Peyer's patch (tissue), 4 donors: ENCODE data around the gene TIFAB. TPM values are rescaled to one million over a fixed set of nuclear protein-coding genes. Genes with fewer than 3 reads are reported as not detected.

Source experiments
- DNase-seq, 3 donors: peaks; one replicate each; pipeline ENCODE4 v3.0.0-alpha.2; 2017 to 2019
- H3K27ac ChIP-seq, 4 donors: fragments of 200-600 bp; sonication (generic); one replicate each; pipeline ENCODE4 v1.5.1; 2016 to 2019
- H3K27me3 ChIP-seq, 2 donors: fragments of 200-600 bp; sonication (generic); one replicate each; pipeline ENCODE4 v1.5.1; 2019
- H3K36me3 ChIP-seq, 3 donors: fragments of 200-600 bp; sonication (generic); one replicate each; pipeline ENCODE4 v1.5.1; 2016 to 2019
- H3K4me1 ChIP-seq, 4 donors: fragments of 200-600 bp; sonication (generic); one replicate each; pipeline ENCODE4 v1.5.1; 2016 to 2019
- H3K4me3 ChIP-seq, 4 donors: fragments of 200-600 bp; sonication (generic); 1 replicate in 3 of 4; 2 replicates in 1 of 4; pipeline ENCODE4 v1.5.1; 2016 to 2019; ENCODE audit warnings: mild to moderate bottlenecking in 1 of 4
- H3K9me3 ChIP-seq, 4 donors: fragments of 200-600 bp; sonication (generic); one replicate each; pipeline ENCODE4 v1.5.1; 2016 to 2019; ENCODE audit warnings: mild to moderate bottlenecking in 1 of 4
- POLR2A ChIP-seq, 2 donors: fragments of 450-650 bp; IDR thresholded peaks; one replicate each; pipeline ENCODE4 v1.5.1; 2017; ENCODE audit warnings: antibody characterized with exemption in 2 of 2, mild to moderate bottlenecking in 2 of 2, moderate library complexity in 2 of 2
- total RNA-seq, 4 donors: library from RNA; depleted of rRNA; stranded (reverse); fragments of >200 nt; gene quantifications; one replicate each; pipeline ENCODE4 v1.1.0, GENCODE V29; 2016
- TF ChIP-seq, protein P1 (sequence below), 6 experiments: fragments of 450-650 bp in 4 of 6; fragments of 200-600 bp in 2 of 6; sonication (generic) in 1 of 6; IDR thresholded peaks; one replicate each; pipeline ENCODE4 v1.5.1; 2017 to 2019; ENCODE audit warnings: antibody characterized with exemption in 6 of 6, mild to moderate bottlenecking in 3 of 6, moderate library complexity in 1 of 6

The TIFAB gene
- total RNA-seq, 4 donors from 2014 or later: 0.83 TPM; not detected in 3

DNA sequence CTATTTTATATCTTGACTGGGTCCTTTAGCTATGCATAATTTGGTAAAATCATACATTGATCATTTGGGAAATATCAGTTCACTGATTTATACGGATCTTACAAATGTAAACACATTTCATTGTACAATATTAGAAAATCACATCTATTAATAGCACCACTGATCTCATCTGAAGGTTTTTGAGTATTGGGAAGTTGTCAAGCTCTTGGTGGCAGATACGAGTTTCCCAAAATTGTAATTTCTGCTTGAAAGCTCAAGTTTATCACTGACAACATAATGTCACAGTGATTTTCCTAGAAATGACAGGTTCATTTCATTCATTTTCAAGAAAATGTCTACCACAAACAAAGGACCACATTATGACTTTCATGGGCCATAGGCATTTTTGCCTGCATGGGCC, 50.1 kb downstream of the TIFAB start:
- Histone ChIP-seq H3K4me1 (peaks cover 0 to 21% (median 3%) of the 10 kb centered on the region in 4 donors), H3K27ac (no peak overlapping the region), H3K36me3 (no peaks in the 10 kb centered on the region), H3K27me3 (no peaks in the 10 kb centered on the region), H3K4me3 (no peak overlapping the region), H3K9me3 (no peaks in the 10 kb centered on the region)
- no peak for TF ChIP-seq POLR2A (IDR thresholded peaks at IDR 0.05)
- TF ChIP-seq, protein P1, sequence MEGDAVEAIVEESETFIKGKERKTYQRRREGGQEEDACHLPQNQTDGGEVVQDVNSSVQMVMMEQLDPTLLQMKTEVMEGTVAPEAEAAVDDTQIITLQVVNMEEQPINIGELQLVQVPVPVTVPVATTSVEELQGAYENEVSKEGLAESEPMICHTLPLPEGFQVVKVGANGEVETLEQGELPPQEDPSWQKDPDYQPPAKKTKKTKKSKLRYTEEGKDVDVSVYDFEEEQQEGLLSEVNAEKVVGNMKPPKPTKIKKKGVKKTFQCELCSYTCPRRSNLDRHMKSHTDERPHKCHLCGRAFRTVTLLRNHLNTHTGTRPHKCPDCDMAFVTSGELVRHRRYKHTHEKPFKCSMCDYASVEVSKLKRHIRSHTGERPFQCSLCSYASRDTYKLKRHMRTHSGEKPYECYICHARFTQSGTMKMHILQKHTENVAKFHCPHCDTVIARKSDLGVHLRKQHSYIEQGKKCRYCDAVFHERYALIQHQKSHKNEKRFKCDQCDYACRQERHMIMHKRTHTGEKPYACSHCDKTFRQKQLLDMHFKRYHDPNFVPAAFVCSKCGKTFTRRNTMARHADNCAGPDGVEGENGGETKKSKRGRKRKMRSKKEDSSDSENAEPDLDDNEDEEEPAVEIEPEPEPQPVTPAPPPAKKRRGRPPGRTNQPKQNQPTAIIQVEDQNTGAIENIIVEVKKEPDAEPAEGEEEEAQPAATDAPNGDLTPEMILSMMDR (IDR thresholded peaks at IDR 0.05): no peak
- DNase-seq: no peak

GRCh38 chr5:135400866-135401265, 51.3 kb downstream of the TIFAB start:
- peaks cover 0 to 33% (median 6%) of the 10 kb centered on the region in 4 donors for H3K4me1 ChIP-seq

DNA sequence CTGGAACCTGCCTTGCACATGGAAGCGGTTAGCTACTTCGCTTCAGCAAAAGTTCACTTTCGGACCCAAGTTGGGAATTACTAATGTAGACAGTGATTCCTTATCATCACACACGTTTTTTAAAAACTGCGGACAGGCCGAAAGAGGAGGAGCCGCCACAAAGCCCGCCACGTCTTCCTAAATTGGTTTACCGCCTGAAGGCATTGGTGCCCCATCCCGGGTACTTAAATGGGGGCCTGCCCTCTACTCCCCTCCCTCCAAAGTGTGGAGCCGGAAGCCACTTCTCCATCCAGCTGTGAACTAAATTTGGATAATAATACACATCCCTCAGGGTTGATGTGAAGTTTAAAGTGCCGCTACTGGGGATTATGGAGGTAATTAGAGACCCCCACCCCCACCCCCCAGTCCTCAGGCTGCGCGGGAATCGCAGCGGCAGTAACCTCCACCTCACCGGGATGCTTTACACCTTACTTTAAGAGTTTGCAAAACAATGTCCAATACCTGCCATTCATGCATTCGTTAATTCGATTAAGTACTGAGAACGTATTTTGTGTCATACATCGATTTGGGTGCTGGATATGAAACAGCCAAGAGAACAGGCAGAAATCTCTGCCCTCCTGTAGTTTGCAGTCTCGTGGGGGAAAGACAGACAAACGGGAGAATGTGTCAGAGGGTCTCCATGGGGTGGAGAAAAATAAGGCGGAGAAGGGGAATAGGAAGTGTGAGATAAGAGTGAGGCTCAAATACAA, 52.2 kb downstream of the TIFAB start:
- H3K27me3 ChIP-seq: no peaks in the 10 kb centered on the region
- no peaks in the 10 kb centered on the region for H3K36me3 ChIP-seq
- peaks cover 0 to 42% (median 6%) of the 10 kb centered on the region in 4 donors for H3K4me1 ChIP-seq
- TF ChIP-seq, protein P1 (IDR thresholded peaks at IDR 0.05): no peak
- peak overlapping the region; percentile 53 to 94 (median 78) for H3K4me3 ChIP-seq
- H3K27ac ChIP-seq: peak overlapping the region; percentile 85 to 93 (median 90)
- no peak for DNase-seq
- no peaks in the 10 kb centered on the region for H3K9me3 ChIP-seq

More at GRCh38 chr5:135400866-135401265, 51.3 kb downstream of the TIFAB start:
- peak in 1 of 3 donors; percentile 60 for DNase-seq
- Histone ChIP-seq H3K27me3 (no peaks in the 10 kb centered on the region), H3K27ac (peak overlapping the region in 1 of 4 donors; percentile 49), H3K4me3 (no peak overlapping the region), H3K36me3 (no peaks in the 10 kb centered on the region), H3K9me3 (no peaks in the 10 kb centered on the region)
- TF ChIP-seq, protein P1 (IDR thresholded peaks at IDR 0.05): no peak
- TF ChIP-seq POLR2A (IDR thresholded peaks at IDR 0.05): no peak

GRCh38 chr5:135398855-135399793, 53.0 kb downstream of the TIFAB start, which contains the start of gene MACROH2A1:
TSS of gene MACROH2A1 (minus strand) at chr5:135399231. CDS start at chr5:135389093, 10,138 bp downstream.
- peaks cover 0 to 51% (median 6%) of the 10 kb centered on the region in 4 donors for H3K4me1 ChIP-seq

More at GRCh38 chr5:135398855-135399793, 53.0 kb downstream of the TIFAB start, which contains the start of gene MACROH2A1:
- TF ChIP-seq, protein P1 (IDR thresholded peaks at IDR 0.05): peak in 2 of 6 experiments; percentile 22 to 30
- peak; percentile 87 to 95 for TF ChIP-seq POLR2A (IDR thresholded peaks at IDR 0.05)
- H3K27ac ChIP-seq: peak within 1 kb of the TSS; percentile 85 to 93 (median 90)
- H3K27me3 ChIP-seq: no peaks in the 10 kb centered on the region
- DNase-seq: peak; percentile 89 to 95 (median 93)
- H3K9me3 ChIP-seq: no peaks in the 10 kb centered on the region
- peak within 1 kb of the TSS; percentile 53 to 94 (median 78) for H3K4me3 ChIP-seq
- H3K36me3 ChIP-seq: no peaks in the 10 kb centered on the region
